ENCODE data around the gene UNC93A. TPM values are rescaled to one million over a fixed set of nuclear protein-coding genes. Genes with fewer than 3 reads are reported as not detected.
"Not testable (repeated sequence)": the region's sequence is repeated elsewhere in the genome, so short reads cannot be mapped to it uniquely, and the experiment has no call there.

Gene UNC93A
- total and polyA plus RNA-seq, 3 experiments from 2014 or later = not detected

- Histone ChIP-seq H3K9me3 (ENCODE audit: low read length) (no peaks in the 10 kb centered on the region), H3K36me3 (ENCODE audit: insufficient read depth, low read length) (no peaks in the 10 kb centered on the region), H3K4me3 (ENCODE audit: low read length) (no peak overlapping the region), H3K4me1 (ENCODE audit: insufficient read depth, low read length) (no peaks in the 10 kb centered on the region), H3K27me3 (ENCODE audit: insufficient read depth, low read length, poor library complexity, severe bottlenecking) (peaks cover 5% of the 10 kb centered on the region), H3K27ac (ENCODE audit: low read depth, low read length) (no peak overlapping the region)
- DNase-seq = no peak
- H3K4me3 Mint-ChIP-seq = no peak overlapping the region
- ChIA-PET POLR2A (no interaction called here), CTCF (no interaction called here)
- H3K27me3 Mint-ChIP-seq = peaks cover 13 to 40% of the 10 kb centered on the region in 2 donors
- no peaks in the 10 kb centered on the region for H3K36me3 Mint-ChIP-seq
- H3K9me3 Mint-ChIP-seq = no peaks in the 10 kb centered on the region
- no peaks in the 10 kb centered on the region for H3K4me1 Mint-ChIP-seq
- no peak overlapping the region for H3K27ac Mint-ChIP-seq
Measured at GRCh38 chr6:167275436-167275835, 15.7 kb upstream of the UNC93A start.

- Histone ChIP-seq H3K27ac (ENCODE audit: low read depth, low read length) (no peak overlapping the region), H3K4me1 (ENCODE audit: insufficient read depth, low read length) (no peaks in the 10 kb centered on the region), H3K9me3 (ENCODE audit: low read length) (no peaks in the 10 kb centered on the region), H3K27me3 (ENCODE audit: insufficient read depth, low read length, poor library complexity, severe bottlenecking) (peaks cover 5% of the 10 kb centered on the region), H3K4me3 (ENCODE audit: low read length) (no peak overlapping the region), H3K36me3 (ENCODE audit: insufficient read depth, low read length) (no peaks in the 10 kb centered on the region)
- H3K36me3 Mint-ChIP-seq = no peaks in the 10 kb centered on the region
- H3K9me3 Mint-ChIP-seq = no peaks in the 10 kb centered on the region
- H3K27me3 Mint-ChIP-seq = peaks cover 9 to 34% of the 10 kb centered on the region in 2 donors
- no peak overlapping the region for H3K4me3 Mint-ChIP-seq
- no peaks in the 10 kb centered on the region for H3K4me1 Mint-ChIP-seq
- no peak overlapping the region for H3K27ac Mint-ChIP-seq
- POLR2A ChIA-PET = no interaction called here
- CTCF ChIA-PET = no interaction called here
- DNase-seq = no peak
Measured at GRCh38 chr6:167276772-167277533, 14.2 kb upstream of the UNC93A start.

- DNase-seq; H3K4me1 ChIP-seq (ENCODE audit: insufficient read depth, low read length); H3K27ac Mint-ChIP-seq; H3K27ac ChIP-seq (ENCODE audit: low read depth, low read length); H3K9me3 ChIP-seq (ENCODE audit: low read length); H3K4me3 ChIP-seq (ENCODE audit: low read length); H3K27me3 ChIP-seq (ENCODE audit: insufficient read depth, low read length, poor library complexity, severe bottlenecking); H3K4me1 Mint-ChIP-seq; H3K9me3 Mint-ChIP-seq; CTCF ChIA-PET; H3K36me3 ChIP-seq (ENCODE audit: insufficient read depth, low read length); POLR2A ChIA-PET; H3K36me3 Mint-ChIP-seq; H3K4me3 Mint-ChIP-seq: not testable (repeated sequence)
- peaks cover 9 to 34% of the 10 kb centered on the region in 2 donors for H3K27me3 Mint-ChIP-seq
Measured at GRCh38 chr6:167278173-167278940, 12.8 kb upstream of the UNC93A start.

- Histone ChIP-seq H3K9me3 (ENCODE audit: low read length) (no peaks in the 10 kb centered on the region), H3K4me1 (ENCODE audit: insufficient read depth, low read length) (no peaks in the 10 kb centered on the region), H3K36me3 (ENCODE audit: insufficient read depth, low read length) (no peaks in the 10 kb centered on the region), H3K4me3 (ENCODE audit: low read length) (no peak overlapping the region), H3K27ac (ENCODE audit: low read depth, low read length) (no peak overlapping the region), H3K27me3 (ENCODE audit: insufficient read depth, low read length, poor library complexity, severe bottlenecking) (peaks cover 5% of the 10 kb centered on the region)
- no peaks in the 10 kb centered on the region for H3K4me1 Mint-ChIP-seq
- H3K9me3 Mint-ChIP-seq = no peaks in the 10 kb centered on the region
- no peak for DNase-seq
- ChIA-PET POLR2A (no interaction called here), CTCF (no interaction called here)
- H3K4me3 Mint-ChIP-seq = no peak overlapping the region
- H3K36me3 Mint-ChIP-seq = no peaks in the 10 kb centered on the region
- no peak overlapping the region for H3K27ac Mint-ChIP-seq
- H3K27me3 Mint-ChIP-seq = peaks cover 9 to 27% of the 10 kb centered on the region in 2 donors
Measured at GRCh38 chr6:167279766-167280446, 11.2 kb upstream of the UNC93A start.

- H3K27me3 Mint-ChIP-seq = peaks cover 9 to 27% of the 10 kb centered on the region in 2 donors
- H3K27ac Mint-ChIP-seq; H3K4me3 ChIP-seq (ENCODE audit: low read length); H3K9me3 ChIP-seq (ENCODE audit: low read length); H3K9me3 Mint-ChIP-seq; DNase-seq; H3K4me1 Mint-ChIP-seq; POLR2A ChIA-PET; H3K36me3 Mint-ChIP-seq; H3K36me3 ChIP-seq (ENCODE audit: insufficient read depth, low read length); H3K27ac ChIP-seq (ENCODE audit: low read depth, low read length); CTCF ChIA-PET; H3K27me3 ChIP-seq (ENCODE audit: insufficient read depth, low read length, poor library complexity, severe bottlenecking); H3K4me1 ChIP-seq (ENCODE audit: insufficient read depth, low read length); H3K4me3 Mint-ChIP-seq: not testable (repeated sequence)
Measured at GRCh38 chr6:167280466-167280865, 10.6 kb upstream of the UNC93A start.

GRCh38 chr6:167282165-167282564, 8.9 kb upstream of the UNC93A start:
- no peak for DNase-seq
- H3K27ac ChIP-seq (ENCODE audit: low read depth, low read length) = no peak overlapping the region
- Mint-ChIP-seq H3K27ac (no peak overlapping the region), H3K36me3 (no peaks in the 10 kb centered on the region), H3K4me3 (no peak overlapping the region), H3K27me3 (peaks cover 9 to 27% of the 10 kb centered on the region in 2 donors), H3K4me1 (no peaks in the 10 kb centered on the region), H3K9me3 (no peaks in the 10 kb centered on the region)
- no peak overlapping the region for H3K4me3 ChIP-seq (ENCODE audit: low read length)
- CTCF ChIA-PET = no interaction called here
- H3K36me3 ChIP-seq (ENCODE audit: insufficient read depth, low read length) = no peaks in the 10 kb centered on the region
- H3K4me1 ChIP-seq (ENCODE audit: insufficient read depth, low read length) = no peaks in the 10 kb centered on the region
- POLR2A ChIA-PET = no interaction called here
- H3K9me3 ChIP-seq (ENCODE audit: low read length) = no peaks in the 10 kb centered on the region
- peaks cover 5% of the 10 kb centered on the region for H3K27me3 ChIP-seq (ENCODE audit: insufficient read depth, low read length, poor library complexity, severe bottlenecking)

GRCh38 chr6:167284565-167284964, 6.5 kb upstream of the UNC93A start:
- CTCF ChIA-PET = interaction anchor here (1.3 kb wide), 1 partner anchor 15 kb away, joined by 4 read pairs; no protein-coding TSS in a partner anchor
- not testable (repeated sequence) for H3K4me3 Mint-ChIP-seq, H3K9me3 Mint-ChIP-seq

GRCh38 chr6:167285077-167285770, 5.9 kb upstream of the UNC93A start:
- H3K4me3 ChIP-seq (ENCODE audit: low read length) = no peak overlapping the region
- H3K36me3 ChIP-seq (ENCODE audit: insufficient read depth, low read length) = no peaks in the 10 kb centered on the region
- Mint-ChIP-seq H3K27ac (no peak overlapping the region), H3K36me3 (no peaks in the 10 kb centered on the region), H3K4me1 (no peaks in the 10 kb centered on the region), H3K27me3 (peaks cover 0 to 5% of the 10 kb centered on the region in 2 donors), H3K4me3 (no peak overlapping the region), H3K9me3 (no peaks in the 10 kb centered on the region)
- H3K27ac ChIP-seq (ENCODE audit: low read depth, low read length) = no peak overlapping the region
- no peaks in the 10 kb centered on the region for H3K4me1 ChIP-seq (ENCODE audit: insufficient read depth, low read length)
- CTCF ChIA-PET = interaction anchor here (1.3 kb wide), 1 partner anchor 14 kb away, joined by 4 read pairs; no protein-coding TSS in a partner anchor
- POLR2A ChIA-PET = no interaction called here
- no peaks in the 10 kb centered on the region for H3K9me3 ChIP-seq (ENCODE audit: low read length)
- no peak for DNase-seq
- H3K27me3 ChIP-seq (ENCODE audit: insufficient read depth, low read length, poor library complexity, severe bottlenecking) = no peaks in the 10 kb centered on the region

More at GRCh38 chr6:167284565-167284964, 6.5 kb upstream of the UNC93A start:
- DNase-seq; H3K36me3 Mint-ChIP-seq; H3K27ac Mint-ChIP-seq; H3K4me3 ChIP-seq (ENCODE audit: low read length); H3K4me1 ChIP-seq (ENCODE audit: insufficient read depth, low read length); H3K9me3 ChIP-seq (ENCODE audit: low read length); H3K27me3 ChIP-seq (ENCODE audit: insufficient read depth, low read length, poor library complexity, severe bottlenecking); H3K36me3 ChIP-seq (ENCODE audit: insufficient read depth, low read length); H3K27me3 Mint-ChIP-seq; H3K27ac ChIP-seq (ENCODE audit: low read depth, low read length); POLR2A ChIA-PET; H3K4me1 Mint-ChIP-seq: not testable (repeated sequence)
